Coronary artery (tissue), 2 donors: ENCODE results near the gene PLA2G4B.
A peak's percentile ranks its signal among the peaks of the same experiment; 100 is the strongest.
"Not testable (repeated sequence)": the region's sequence is repeated elsewhere in the genome, so short reads cannot be mapped to it uniquely, and the experiment has no call there.

Source experiments
- DNase-seq: peaks from one replicate; pipeline ENCODE4 v3.0.0-alpha.2; 2017; ENCODE audit warnings: low spot score
- H3K27ac ChIP-seq, 2 donors: fragments of 200-600 bp; sonication (generic); one replicate each; pipeline ENCODE4 v1.5.1; 2016 to 2019
- H3K4me3 ChIP-seq: fragments of 200-600 bp; sonication (generic); 2 replicates; pipeline ENCODE4 v1.5.1; 2016; ENCODE audit warnings: mild to moderate bottlenecking, moderate library complexity
- TF ChIP-seq, protein P1 (sequence below): fragments of 200-600 bp; sonication (generic); IDR thresholded peaks from one replicate; pipeline ENCODE4 v1.5.1; 2019; ENCODE audit warnings: antibody characterized with exemption

Gene PLA2G4B

DNA sequence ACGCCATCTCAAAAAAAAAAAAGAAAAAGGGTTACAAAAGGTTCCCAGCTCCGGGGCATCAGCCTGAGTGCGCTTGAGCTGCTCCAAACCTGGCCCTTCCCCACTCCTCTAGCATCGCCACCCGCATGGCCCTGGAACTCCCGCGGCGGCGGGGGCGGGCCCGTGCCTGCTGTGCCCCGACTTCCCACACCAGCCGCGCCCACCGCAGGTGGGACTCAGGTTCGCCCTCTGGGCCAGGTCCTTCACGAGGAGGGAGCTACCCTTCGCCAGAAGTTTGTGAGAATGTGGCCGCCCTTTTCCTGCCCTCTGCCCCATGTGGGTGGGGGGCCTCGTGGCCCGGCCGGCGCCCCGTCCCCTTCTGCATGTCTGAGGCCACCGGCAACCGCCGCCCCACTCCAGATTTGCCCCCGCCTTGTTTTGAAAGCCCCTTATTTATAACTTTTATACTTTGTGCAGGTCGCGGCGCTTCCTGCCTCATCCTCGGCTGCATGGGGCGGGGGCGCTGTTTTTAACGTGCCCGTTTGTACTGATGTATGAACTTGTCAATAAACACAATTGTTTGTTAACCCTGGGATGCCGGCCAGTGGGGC is 11.3 kb upstream of the PLA2G4B start:
- Histone ChIP-seq H3K4me3 (peak overlapping the region; percentile 90), H3K27ac (peak overlapping the region in 1 of 2 donors; percentile 93)
- DNase-seq, result no peak
- TF ChIP-seq, protein P1, sequence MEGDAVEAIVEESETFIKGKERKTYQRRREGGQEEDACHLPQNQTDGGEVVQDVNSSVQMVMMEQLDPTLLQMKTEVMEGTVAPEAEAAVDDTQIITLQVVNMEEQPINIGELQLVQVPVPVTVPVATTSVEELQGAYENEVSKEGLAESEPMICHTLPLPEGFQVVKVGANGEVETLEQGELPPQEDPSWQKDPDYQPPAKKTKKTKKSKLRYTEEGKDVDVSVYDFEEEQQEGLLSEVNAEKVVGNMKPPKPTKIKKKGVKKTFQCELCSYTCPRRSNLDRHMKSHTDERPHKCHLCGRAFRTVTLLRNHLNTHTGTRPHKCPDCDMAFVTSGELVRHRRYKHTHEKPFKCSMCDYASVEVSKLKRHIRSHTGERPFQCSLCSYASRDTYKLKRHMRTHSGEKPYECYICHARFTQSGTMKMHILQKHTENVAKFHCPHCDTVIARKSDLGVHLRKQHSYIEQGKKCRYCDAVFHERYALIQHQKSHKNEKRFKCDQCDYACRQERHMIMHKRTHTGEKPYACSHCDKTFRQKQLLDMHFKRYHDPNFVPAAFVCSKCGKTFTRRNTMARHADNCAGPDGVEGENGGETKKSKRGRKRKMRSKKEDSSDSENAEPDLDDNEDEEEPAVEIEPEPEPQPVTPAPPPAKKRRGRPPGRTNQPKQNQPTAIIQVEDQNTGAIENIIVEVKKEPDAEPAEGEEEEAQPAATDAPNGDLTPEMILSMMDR, result no peak

DNA sequence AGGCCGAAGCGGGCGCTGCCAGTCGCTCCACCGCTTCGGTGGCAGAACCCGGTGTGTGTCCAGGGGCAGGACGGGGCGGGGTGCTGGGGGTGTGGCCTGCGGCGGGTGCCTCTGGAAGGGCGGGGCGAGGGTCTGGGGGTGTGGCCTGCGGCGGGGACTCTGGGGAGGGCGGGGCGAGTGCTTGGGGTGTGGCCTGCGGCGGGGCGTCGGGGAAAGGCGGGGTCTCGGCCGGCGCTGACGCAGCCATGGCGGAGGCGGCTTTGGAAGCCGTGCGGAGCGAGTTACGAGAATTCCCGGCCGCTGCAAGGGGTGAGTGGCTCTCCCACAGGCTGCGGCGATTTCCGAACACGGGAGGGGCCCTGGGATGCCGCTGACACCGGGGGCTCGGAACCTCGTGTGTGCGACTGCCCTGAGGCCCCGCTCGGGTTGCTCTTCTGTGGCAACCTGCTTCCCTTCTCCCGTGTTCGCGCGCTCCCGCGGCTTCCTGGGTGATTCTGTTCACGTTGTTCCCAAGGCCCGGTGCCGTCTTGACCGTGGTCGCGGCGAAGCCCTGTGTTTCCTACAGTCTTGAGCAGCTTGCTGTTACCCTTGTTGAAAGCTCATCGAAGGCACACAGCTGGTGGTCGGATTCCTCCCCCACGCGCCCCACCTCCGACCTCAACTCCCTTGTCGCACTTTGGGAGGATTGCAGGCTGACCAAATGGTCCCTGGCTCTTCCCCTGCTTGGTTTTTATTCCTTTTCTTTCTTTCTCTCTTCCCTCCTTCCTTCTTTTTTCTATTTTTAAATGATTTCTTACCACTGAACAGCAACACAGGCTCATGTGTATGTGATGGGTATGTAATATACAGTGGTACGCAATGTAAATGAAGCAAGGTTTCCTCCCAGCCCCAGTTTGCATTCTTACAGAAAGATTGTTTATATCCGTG is 10.5 kb upstream of the PLA2G4B start, which contains the start of gene JMJD7:
Gene JMJD7, plus strand, starts transcription at position 213 of the 927 bp plus-strand sequence. Its CDS starts 33 bp downstream, at position 246.
- DNase-seq, result peak; percentile 96
- peak within 1 kb of the TSS; percentile 59 to 93 for H3K27ac ChIP-seq
- peak within 1 kb of the TSS; percentile 90 for H3K4me3 ChIP-seq
- TF ChIP-seq, protein P1, result no peak

DNA sequence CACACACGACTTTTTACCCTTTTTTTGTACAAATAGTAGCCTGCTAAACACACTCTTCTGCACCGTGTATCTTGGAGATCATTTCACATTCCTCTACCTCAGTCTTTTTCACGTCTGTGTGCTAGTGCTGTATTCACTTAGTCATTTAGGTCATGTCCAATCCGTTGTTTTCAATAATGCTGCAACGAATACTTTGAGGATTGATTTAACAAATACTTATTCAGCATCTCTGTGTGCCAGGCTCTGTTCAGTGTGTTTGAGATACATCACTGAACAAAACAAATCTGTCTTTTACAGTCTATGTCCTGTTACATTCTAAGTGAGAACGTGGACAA is 9.9 kb upstream of the PLA2G4B start:
- H3K4me3 ChIP-seq, result peak overlapping the region; percentile 90
- TF ChIP-seq, protein P1, result no peak
- peak overlapping the region; percentile 59 to 93 for H3K27ac ChIP-seq
- DNase-seq, result no peak

DNA sequence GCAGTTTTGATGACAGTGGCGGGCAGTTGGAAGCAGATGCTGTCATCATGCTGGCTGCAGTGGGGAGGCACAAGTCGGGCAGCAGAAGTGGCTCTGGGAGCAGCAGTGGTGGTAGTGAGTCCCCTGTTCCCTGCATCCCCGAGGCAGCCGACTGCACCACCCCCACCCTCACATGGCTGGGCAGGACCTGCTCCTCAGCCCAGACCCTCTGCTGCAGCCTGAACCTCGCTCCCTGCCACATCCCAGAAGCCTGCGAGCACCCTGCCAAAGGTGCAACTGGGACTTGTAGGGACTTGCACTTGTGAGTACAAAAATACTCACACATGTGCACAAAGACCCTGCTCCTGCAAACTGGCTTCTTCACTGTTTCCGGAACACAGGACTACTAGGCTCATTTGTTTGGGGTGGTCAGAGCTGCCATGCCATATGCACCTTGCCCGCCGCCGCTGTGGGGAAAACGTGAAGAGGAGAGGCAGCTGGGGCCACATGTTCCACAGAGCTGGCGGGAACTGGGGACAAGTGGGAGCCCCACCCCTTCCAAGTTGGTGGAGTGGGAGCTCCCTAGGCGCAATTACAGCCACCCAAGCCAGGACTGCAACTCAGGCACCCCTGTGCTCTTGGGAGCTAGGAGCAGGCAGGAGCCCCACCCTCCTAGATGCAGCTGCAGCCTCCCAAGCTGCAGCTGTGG is 8.5 kb upstream of the PLA2G4B start:
- no peak for DNase-seq
- TF ChIP-seq, protein P1, result no peak
- no peak overlapping the region for H3K27ac ChIP-seq
- H3K4me3 ChIP-seq, result no peak overlapping the region

DNA sequence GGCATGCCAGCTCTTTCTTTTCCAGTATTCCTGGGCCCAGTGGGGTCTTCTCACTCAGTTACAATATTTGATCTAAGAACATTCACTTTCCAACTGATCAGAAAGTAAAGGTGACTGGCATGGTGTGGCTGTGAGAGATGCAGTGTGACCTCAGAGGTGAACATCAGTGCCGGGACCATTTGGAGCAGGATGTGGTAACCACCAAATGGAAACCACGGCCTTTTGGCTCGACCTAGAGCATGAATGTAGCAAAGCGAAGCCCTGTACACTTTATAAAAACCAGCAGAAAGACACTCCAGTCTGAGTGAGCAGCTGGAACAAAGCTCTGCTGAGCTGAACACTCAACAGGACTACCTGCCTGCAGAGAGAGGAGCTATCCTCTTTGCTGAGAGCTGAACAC is 7.4 kb upstream of the PLA2G4B start:
- not testable (repeated sequence) for H3K4me3 ChIP-seq, DNase-seq, H3K27ac ChIP-seq

DNA sequence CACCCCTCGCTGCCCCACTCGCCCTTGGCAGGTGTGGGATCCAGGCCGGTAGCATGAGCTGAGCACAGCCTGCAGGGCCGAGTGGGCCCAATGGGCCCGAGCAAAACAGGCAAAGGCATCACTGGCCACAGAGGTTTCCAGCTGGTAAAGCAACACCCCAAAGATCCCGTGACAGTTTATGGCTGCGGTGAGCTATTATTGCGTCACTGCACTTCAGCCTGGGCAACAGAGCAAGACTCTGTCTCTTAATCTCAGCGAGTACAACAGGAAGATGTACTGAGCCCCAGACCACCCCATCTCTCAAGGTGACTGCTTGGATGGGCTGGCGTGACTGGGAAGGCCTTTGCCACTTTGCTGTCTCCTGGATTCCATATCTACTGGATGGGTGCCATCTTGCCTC is 6.4 kb upstream of the PLA2G4B start:
- Histone ChIP-seq H3K27ac (no peak overlapping the region), H3K4me3 (no peak overlapping the region)
- TF ChIP-seq, protein P1, result no peak
- no peak for DNase-seq

DNA sequence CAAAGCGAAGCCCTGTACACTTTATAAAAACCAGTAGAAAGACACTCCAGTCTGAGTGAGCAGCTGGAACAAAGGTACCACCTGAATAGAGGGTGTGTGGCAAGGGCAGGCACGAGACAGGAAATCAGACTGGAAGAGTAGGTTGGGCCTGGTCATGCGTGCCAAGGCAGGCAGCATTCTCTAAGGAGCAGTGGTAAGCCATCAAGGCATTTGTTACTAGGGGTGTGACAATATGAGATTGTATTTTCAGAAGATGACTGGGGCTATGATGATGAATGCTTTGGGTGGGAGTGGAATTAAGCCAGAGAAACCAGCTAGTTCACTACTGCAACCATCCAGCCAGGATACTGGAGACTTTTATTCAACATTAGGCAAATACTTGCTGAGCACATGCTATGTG is 5.8 kb upstream of the PLA2G4B start:
- no peak for DNase-seq
- Histone ChIP-seq H3K4me3 (no peak overlapping the region), H3K27ac (no peak overlapping the region)
- TF ChIP-seq, protein P1, result no peak
